ENCODE measurements around the gene MCC. TPM values are rescaled to one million over a fixed set of nuclear protein-coding genes. Genes with fewer than 3 reads are reported as not detected.

Gene MCC
- total RNA-seq, 1 donor from 2014 or later: 33.9 TPM

DNA sequence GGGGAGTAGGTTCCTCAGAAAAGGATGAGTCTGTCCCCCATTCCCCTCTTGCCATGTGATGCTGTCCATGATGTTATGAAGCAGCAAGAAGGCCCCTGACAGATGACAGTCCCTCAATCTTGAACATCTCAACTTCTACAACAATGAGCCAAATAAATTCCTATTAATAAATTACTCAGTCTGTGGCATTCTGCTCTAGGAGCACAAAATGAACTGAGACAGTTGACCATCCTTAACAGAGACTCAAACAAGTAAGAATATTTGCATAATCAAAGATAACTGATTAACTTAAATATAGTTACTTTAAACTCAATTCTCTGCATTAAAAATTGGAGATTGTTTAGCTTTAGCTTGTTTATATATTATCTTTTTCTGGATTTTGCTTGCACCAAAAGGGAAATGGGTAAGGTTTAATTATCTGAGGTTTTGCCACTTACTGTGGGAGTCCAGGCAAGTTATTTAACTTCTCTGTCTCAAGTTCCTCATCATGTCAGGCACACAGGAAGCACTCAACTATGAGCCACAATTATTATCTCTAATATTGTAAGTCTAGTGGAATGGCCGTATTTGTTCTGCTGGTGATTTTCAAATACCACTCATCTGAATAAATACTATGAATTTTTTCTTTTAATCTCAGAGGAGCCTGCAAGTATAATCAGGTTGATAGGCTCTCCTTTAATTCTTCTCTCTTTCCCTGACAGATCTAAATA is 216.4 kb downstream of the MCC start:
- Mint-ChIP-seq H3K27ac (no peak overlapping the region), H3K36me3 (peaks cover 3% of the 10 kb centered on the region), H3K4me3 (no peak overlapping the region), H3K4me1 (peaks cover 44% of the 10 kb centered on the region), H3K27me3 (ENCODE audit: low read depth) (no peaks in the 10 kb centered on the region), H3K9me3 (no peaks in the 10 kb centered on the region)
- TF ChIP-seq, protein P1, sequence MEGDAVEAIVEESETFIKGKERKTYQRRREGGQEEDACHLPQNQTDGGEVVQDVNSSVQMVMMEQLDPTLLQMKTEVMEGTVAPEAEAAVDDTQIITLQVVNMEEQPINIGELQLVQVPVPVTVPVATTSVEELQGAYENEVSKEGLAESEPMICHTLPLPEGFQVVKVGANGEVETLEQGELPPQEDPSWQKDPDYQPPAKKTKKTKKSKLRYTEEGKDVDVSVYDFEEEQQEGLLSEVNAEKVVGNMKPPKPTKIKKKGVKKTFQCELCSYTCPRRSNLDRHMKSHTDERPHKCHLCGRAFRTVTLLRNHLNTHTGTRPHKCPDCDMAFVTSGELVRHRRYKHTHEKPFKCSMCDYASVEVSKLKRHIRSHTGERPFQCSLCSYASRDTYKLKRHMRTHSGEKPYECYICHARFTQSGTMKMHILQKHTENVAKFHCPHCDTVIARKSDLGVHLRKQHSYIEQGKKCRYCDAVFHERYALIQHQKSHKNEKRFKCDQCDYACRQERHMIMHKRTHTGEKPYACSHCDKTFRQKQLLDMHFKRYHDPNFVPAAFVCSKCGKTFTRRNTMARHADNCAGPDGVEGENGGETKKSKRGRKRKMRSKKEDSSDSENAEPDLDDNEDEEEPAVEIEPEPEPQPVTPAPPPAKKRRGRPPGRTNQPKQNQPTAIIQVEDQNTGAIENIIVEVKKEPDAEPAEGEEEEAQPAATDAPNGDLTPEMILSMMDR (IDR thresholded peaks at IDR 0.05; ENCODE audit: unreplicated experiment): no peak
- no peak for DNase-seq (ENCODE audit: low spot score in 2 of 2, unreplicated experiment in 2 of 2)

GRCh38 chr5:113271015-113271414 is 217.2 kb downstream of the MCC start:
- Mint-ChIP-seq H3K36me3 (peaks cover 3% of the 10 kb centered on the region), H3K9me3 (no peaks in the 10 kb centered on the region), H3K4me1 (peaks cover 43% of the 10 kb centered on the region), H3K27ac (no peak overlapping the region), H3K27me3 (ENCODE audit: low read depth) (no peaks in the 10 kb centered on the region), H3K4me3 (no peak overlapping the region)
- DNase-seq (ENCODE audit: low spot score in 2 of 2, unreplicated experiment in 2 of 2): no peak
- TF ChIP-seq, protein P1 (IDR thresholded peaks at IDR 0.05; ENCODE audit: unreplicated experiment): no peak

GRCh38 chr5:113270086-113270485 is 218.2 kb downstream of the MCC start:
- Mint-ChIP-seq H3K4me1 (peaks cover 38% of the 10 kb centered on the region), H3K27me3 (ENCODE audit: low read depth) (no peaks in the 10 kb centered on the region), H3K27ac (no peak overlapping the region), H3K4me3 (no peak overlapping the region), H3K9me3 (no peaks in the 10 kb centered on the region), H3K36me3 (peaks cover 3% of the 10 kb centered on the region)
- no peak for DNase-seq (ENCODE audit: low spot score in 2 of 2, unreplicated experiment in 2 of 2)
- TF ChIP-seq, protein P1 (IDR thresholded peaks at IDR 0.05; ENCODE audit: unreplicated experiment): no peak

DNA sequence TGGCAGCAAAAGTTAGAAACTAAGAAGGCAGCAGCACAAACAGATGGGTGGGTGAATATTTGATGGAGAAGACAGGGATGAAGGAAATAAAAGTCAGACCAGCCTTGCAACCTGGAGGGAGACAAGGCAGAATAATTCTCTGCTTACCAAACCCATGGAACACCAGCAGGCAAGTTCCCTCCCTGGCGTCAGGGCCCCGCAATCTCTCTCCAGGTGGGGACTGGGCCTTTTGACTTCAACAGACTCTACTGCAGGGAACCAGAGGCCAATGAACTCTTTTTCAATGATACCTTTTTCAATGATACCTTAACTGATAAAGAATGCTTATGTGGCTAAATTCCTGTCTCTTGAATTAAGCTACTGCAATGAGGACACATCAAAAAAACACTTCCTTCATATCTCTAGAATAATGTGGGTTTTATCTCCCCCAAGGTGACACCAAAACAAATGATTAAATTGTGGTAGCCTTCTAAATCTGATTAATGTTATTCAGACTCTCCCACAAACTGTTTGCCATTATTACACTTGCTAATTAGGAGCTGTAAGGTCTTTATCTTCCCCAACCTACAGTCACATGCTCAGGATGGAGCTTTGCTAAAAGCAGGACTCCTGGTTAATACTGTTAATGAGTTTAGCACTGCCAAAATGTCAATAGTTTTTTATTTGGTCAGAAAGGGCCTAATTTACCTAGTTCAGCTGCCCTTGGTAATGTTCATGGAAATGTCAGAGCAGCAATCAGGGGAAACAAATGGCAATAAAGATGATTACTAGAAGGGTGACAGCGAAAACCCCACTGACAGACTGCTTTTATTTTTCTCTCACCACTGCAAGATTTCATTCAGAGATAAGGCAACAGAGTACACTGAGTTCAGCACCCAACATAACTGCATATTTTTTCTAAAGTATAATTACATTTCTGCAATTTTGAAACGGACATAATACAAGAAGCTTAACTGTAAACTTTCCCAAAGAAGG is 218.9 kb downstream of the MCC start:
- Mint-ChIP-seq H3K9me3 (no peaks in the 10 kb centered on the region), H3K27me3 (ENCODE audit: low read depth) (no peaks in the 10 kb centered on the region), H3K36me3 (peaks cover 3% of the 10 kb centered on the region), H3K4me1 (peaks cover 35% of the 10 kb centered on the region), H3K4me3 (no peak overlapping the region), H3K27ac (no peak overlapping the region)
- TF ChIP-seq, protein P1 (IDR thresholded peaks at IDR 0.05; ENCODE audit: unreplicated experiment): no peak
- no peak for DNase-seq (ENCODE audit: low spot score in 2 of 2, unreplicated experiment in 2 of 2)

DNA sequence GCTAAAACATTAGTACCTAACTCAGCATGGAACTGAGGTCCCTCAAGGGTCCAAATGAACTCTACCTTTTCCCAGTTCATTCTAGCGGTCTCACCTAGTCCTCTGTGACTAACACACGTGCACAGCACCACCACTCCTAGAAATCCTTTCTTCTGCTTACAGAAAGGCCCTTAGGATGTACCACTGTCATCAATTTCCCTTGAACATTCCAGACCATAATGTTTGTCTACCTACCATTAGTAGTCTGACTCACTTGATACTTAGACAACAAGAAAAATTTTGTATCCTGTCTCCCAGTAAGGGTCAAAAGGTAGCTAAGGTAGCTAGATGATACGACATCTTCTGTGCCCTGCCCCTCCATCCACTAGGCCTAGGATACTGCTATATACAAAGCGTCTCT is 220.0 kb downstream of the MCC start:
- TF ChIP-seq, protein P1 (IDR thresholded peaks at IDR 0.05; ENCODE audit: unreplicated experiment): no peak
- peaks cover 3% of the 10 kb centered on the region for H3K36me3 Mint-ChIP-seq
- H3K4me1 Mint-ChIP-seq: peaks cover 40% of the 10 kb centered on the region
- no peak for DNase-seq (ENCODE audit: low spot score in 2 of 2, unreplicated experiment in 2 of 2)
- H3K27me3 Mint-ChIP-seq (ENCODE audit: low read depth): no peaks in the 10 kb centered on the region
- no peak overlapping the region for H3K27ac Mint-ChIP-seq
- no peaks in the 10 kb centered on the region for H3K9me3 Mint-ChIP-seq
- no peak overlapping the region for H3K4me3 Mint-ChIP-seq

Measured in mesothelial cell of epicardium (in vitro differentiated cells).